NOMO-1 treated with DMSO at 0.1 percent for 48 hours (cell line): ENCODE results near the gene IKZF5.
A peak's percentile ranks its signal among the peaks of the same experiment; 100 is the strongest.

Experiments
- DNase-seq: peaks from one replicate; lab custom pipeline; 2025; ENCODE audit not compliant: unreplicated experiment; lab: John Stamatoyannopoulos, UW

Gene IKZF5

DNA sequence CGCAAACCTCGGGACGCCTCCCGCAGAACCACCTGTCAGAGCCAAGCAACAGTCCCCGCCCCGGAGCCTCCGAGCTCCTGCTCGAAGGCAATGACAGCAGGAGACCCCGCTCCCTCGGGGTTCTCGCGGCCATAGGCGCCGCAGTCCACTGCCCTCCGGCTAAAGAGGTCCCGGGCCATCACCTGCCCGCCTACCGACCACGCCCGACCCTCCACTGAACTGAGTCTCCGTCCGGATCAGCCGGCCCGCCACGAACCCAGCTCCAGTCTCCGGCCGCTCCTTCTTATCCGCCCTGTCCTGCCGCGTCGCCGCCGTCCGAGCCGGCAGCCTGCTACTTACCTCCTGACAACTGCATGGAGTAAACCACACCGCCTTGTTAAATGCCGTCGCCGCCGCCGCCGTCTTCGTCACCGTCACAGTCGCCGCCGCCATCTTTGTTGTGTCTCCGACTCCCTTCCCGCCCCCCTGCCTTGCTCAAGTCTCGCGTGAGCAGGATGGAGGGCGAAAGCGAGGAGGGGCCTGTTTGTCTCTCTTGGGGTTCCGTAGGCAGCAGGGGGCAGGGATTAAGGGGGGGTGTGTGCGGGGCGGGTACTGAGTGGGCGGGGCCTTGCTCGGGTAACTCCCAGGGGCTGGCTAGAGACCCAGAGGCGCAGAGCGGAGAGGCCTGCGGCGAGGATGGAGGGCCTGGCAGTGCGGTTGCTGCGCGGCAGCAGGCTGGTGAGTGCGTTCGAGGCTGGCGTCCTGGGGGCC lies at the start of gene IKZF5, which contains the start of gene ACADSB:
TSS of gene IKZF5 (minus strand) at position 441 of the 750 bp plus-strand sequence. CDS start 10,170 bp downstream, outside the sequence.
TSS of gene ACADSB (plus strand) at position 652 of the 750 bp plus-strand sequence. CDS start at position 676, 24 bp downstream.
- DNase-seq, result peak; percentile 92

- no peak for DNase-seq
These were observed 49.4 kb upstream of the IKZF5 start for GRCh38 chr10:123057968-123058367.

GRCh38 chr10:123045961-123046731 lies 37.6 kb upstream of the IKZF5 start:
- no peak for DNase-seq

DNA sequence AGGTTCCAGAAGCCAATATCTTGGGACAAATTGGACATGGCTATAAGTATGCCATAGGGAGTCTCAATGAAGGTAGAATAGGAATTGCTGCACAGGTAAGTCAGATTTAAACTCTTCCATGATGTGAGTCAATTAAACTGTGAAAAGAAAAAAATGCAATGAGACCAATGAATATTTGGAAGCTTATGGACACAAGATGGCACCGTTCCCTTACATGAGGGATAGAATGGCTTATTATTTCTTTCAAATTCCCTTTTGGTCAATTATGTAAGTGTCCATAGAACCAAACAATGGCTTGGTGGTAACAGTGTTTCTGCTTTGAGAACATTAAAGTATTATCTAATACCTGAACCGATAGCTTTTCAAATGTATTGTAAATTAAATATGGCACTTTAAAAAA lies 35.8 kb upstream of the IKZF5 start:
- DNase-seq, result peak; percentile 2

- peak; percentile 60 for DNase-seq
These were observed 34.9 kb upstream of the IKZF5 start for GRCh38 chr10:123043409-123043925.

DNA sequence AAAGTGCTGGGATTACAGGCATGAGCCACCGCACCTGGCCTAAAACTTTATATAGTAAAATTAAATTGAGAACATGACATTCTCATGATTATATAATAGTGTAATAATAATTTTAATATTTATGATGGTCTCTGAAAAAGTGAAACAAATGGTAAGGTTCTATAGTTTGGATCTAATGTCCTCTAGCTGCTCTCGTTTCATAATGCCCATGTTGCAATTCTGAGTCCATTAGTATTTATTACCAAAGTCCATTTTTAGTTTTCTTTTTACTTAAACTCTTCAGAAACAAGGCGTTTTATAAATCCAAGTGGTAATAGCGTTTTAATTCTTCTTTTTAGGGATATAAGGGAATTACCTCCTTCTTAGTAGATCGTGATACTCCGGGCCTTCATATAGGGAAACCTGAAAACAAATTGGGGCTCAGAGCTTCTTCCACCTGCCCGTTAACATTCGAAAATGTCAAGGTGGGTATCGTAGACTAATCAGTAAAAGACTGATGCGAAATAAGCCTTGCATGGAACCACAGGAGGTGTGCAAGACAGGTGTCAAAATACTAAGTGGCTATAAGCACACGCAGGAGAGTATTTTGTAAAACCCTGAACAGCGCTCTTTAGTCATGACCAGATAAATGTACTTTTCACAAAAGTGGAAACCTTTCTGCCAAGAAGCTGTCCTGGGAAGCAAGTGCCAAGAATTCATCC lies 34.3 kb upstream of the IKZF5 start:
- no peak for DNase-seq

- DNase-seq, result no peak
These were observed 31.0 kb upstream of the IKZF5 start for GRCh38 chr10:123039632-123039930.

- peak; percentile 26 for DNase-seq
These were observed 30.4 kb upstream of the IKZF5 start for GRCh38 chr10:123038782-123039631.

DNA sequence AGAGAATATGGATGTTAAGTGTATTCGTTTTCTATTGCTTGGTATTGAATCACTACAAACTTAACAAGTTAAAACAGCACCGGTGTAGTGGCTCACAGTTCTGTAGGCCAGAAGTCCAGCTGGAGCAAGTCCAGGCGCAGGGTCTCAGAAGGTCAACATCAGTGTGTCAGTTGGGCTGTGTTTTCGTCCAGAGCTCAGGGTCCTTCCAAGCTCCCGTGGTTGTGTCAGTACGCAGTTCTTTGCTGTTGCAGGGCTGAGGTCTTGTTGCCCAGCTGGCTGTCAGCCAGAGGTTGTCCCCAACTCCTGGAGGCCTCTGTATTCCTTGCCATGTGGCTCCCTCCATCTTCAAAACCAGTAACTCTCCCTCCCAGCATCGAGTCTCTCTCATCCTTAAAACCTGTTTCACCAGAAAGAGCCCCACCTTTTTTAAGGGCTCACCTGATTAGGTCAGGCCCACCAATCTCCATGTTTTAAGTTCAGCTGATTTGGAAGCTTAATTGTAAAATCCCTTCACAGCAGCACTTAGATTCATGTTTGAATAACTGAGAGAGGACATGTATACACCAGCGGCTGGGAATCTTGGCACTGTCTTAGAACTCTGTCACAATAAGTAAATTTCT lies 27.0 kb upstream of the IKZF5 start:
- DNase-seq, result no peak

- DNase-seq, result no peak
These were observed 25.7 kb upstream of the IKZF5 start for GRCh38 chr10:123034332-123034731.

- no peak for DNase-seq
These were observed 22.5 kb upstream of the IKZF5 start for GRCh38 chr10:123031124-123031523.

DNA sequence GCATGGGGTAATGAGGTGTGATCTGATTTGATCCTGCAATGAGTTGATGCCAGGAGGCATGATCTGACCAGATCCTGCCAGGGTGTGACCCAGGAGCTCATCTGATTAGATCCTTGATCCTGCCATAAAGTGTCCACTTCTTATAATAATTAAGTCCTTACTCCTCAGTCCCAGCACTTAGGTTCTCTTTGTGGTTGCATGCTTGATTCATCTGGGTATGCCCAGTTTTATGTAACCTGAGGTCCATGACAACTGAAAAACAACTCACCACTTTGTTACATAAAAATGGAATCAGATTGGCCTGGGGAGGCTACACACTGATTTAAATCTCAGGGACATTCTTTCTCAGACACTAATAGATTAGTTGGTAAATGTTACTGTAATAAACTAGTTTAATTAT lies 19.3 kb upstream of the IKZF5 start:
- DNase-seq, result no peak

- DNase-seq, result no peak
These were observed 17.7 kb upstream of the IKZF5 start for GRCh38 chr10:123026302-123026701.

DNA sequence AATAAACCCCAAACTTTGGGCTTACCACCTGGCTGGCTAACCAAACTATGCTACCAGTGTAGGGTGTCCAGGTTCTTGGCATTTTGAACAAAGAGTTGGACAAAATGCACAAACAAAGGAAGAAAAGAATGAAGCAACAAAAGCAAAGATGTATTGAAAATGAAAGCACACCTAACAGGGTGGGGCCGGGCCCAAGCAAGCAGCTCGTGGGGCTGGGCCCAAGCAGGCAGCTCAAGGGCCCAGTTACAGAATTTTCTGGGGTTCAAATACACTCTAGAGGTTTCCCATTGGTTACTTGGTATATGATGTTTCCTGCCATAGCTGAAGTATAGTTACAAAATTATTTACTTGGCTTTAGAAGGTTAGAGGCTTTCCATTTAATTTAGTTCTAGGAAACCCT lies 15.9 kb upstream of the IKZF5 start:
- no peak for DNase-seq

DNA sequence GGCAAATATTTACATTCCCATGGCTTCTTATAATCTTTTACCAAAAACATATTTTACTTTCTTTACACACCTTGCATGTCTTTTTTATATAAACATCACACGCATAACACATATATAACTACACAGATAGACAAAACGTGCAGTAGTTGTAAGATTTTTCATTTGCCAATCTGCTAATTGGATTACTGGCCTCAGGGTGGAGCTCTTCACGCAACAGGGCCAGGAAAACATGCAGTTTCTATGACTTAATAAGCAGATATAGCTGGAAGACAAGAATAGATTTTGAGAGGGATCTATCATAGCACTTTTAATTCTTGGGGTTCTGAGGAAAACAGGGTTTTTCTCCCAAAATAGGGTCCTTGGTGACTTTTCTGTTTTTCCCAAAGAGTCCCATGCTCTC lies 12.9 kb upstream of the IKZF5 start:
- peak; percentile 15 for DNase-seq

DNA sequence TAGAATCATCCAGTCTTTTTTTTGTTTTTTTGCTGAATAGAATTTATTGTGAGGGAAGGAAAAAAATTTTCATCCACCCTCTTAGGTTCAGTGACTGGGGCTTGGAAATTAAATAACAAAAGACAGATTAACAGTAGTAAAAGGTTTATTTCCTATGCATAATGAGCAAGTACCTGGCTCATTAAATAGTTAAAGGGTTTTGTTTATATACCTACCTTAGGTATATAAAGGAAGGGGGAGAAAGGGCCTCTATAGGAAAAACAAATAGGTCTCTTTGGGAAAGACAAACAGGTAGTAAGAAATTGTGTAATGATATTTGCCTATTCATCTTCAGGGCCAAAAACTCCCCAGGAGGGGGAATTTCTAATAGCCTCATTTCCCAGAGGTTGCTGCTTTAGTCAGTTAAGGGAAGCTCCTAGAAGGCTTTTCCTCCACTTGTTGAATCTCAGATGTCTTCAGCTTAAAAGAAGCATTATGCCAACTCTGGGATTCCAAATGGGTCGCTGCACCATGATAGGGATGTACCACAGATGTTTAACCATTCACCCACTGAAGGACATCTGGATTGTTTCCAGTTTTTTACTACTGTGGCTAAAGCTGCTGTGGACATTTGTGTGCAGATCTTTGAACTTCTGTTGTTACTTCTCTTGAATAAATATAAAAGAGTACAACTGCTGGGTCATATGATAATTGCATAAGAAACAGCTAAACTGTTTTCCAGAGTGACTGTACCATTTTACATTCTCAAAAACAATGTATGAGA lies 11.5 kb upstream of the IKZF5 start:
- no peak for DNase-seq

- no peak for DNase-seq
These were observed 10.7 kb upstream of the IKZF5 start for GRCh38 chr10:123019264-123019663.

GRCh38 chr10:123018531-123018930 lies 9.9 kb upstream of the IKZF5 start:
- DNase-seq, result no peak

- DNase-seq, result no peak
These were observed 9.0 kb upstream of the IKZF5 start for GRCh38 chr10:123017421-123018165.
